Breast epithelium (tissue), 4 donors: Measurements from ENCODE around the gene FITM1. TPM values are rescaled to one million over a fixed set of nuclear protein-coding genes. Genes with fewer than 3 reads are reported as not detected.

Source experiments
- DNase-seq, 2 donors: peaks; one replicate each; pipeline ENCODE4 v3.0.0-alpha.2; 2019; ENCODE audit warnings: low spot score in 2 of 2
- H3K27ac ChIP-seq, 2 donors: fragments of 200-600 bp; sonication (generic) in 1 of 2; one replicate each; pipeline ENCODE4 v1.5.1; 2016 to 2019; ENCODE audit warnings: mild to moderate bottlenecking in 1 of 2
- H3K27me3 ChIP-seq, 2 donors: fragments of 200-600 bp; sonication (generic) in 1 of 2; one replicate each; pipeline versions ENCODE4 v1.5.1 to v1.6.0; 2017 to 2019; ENCODE audit warnings: control low read depth in 1 of 2, mild to moderate bottlenecking in 1 of 2
- H3K36me3 ChIP-seq: fragments of 200-600 bp; one replicate; pipeline ENCODE4 v1.5.1; 2019
- H3K4me1 ChIP-seq, 2 donors: fragments of 200-600 bp; sonication (generic); one replicate each; pipeline ENCODE4 v1.5.1; 2016 to 2019; ENCODE audit warnings: control low read depth in 1 of 2
- H3K4me3 ChIP-seq, 3 donors: fragments of 200-600 bp; sonication (generic); 1 replicate in 2 of 3; 2 replicates in 1 of 3; pipeline ENCODE4 v1.5.1; 2016 to 2019; ENCODE audit warnings: mild to moderate bottlenecking in 3 of 3, moderate library complexity in 2 of 3
- H3K9me3 ChIP-seq, 2 donors: fragments of 200-600 bp; sonication (generic) in 1 of 2; one replicate each; pipeline ENCODE4 v1.5.1; 2016 to 2019; ENCODE audit warnings: control low read depth in 1 of 2
- CTCF ChIP-seq, 3 donors: fragments of 450-650 bp; IDR thresholded peaks; one replicate each; pipeline ENCODE4 v1.5.1; 2016 to 2017; ENCODE audit warnings: antibody characterized with exemption in 3 of 3, mild to moderate bottlenecking in 3 of 3, moderate library complexity in 3 of 3
- POLR2A ChIP-seq: fragments of 450-650 bp; IDR thresholded peaks from one replicate; pipeline ENCODE4 v1.6.1; 2016; ENCODE audit warnings: antibody characterized with exemption, mild to moderate bottlenecking, moderate library complexity
- POLR2AphosphoS5 ChIP-seq, 3 donors: sonication (generic); formaldehyde crosslinking; IDR thresholded peaks; one replicate each; pipeline ENCODE4 v1.6.1; 2017; ENCODE audit warnings: antibody characterized with exemption in 3 of 3
- intact Hi-C: fragments of 100-400 bp; cut with DNase I; formaldehyde crosslinking; loops from one replicate; pipeline ENCODE4 v1.15.1; 2023; ENCODE audit warnings: low total_unique reads
- total RNA-seq, 3 donors: library from RNA; depleted of rRNA; stranded (reverse); fragments of >200 nt; gene quantifications; one replicate each; pipeline ENCODE4 v1.1.0, GENCODE V29; 2016

FITM1 gene
- total RNA-seq, 3 donors from 2014 or later, result 1.2 to 2.6 (median 1.6) TPM

DNA sequence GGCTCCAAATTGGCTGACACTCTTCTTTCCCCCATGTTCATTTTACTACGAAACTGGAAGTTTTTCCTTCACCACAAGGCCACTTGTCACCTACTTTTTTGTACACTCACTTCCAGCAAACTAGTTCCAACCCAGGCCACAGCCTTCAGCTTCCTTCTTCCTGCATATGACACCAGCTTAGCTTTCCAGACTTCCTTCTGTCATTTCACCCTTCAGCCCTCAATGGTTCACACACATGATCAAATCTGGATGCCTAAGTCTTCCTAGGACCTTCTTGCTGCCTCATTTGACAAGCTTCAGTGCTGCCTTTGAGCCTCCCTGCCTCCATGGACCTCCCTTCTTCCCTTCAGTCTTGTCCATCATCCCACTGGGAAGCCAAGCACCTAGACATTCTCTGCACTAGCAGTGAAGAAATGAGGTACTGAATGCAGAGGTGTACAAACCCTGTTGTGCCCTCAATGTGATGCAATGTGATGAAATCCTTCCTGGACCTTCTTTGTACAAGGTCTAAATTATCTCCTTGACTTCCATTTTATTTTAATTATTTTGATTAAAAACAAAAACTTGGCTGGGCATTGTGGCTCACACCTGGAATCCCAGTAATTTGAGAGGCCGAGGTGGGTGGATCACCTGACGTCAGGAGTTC lies 37.1 kb downstream of the FITM1 start:
- no peak for TF ChIP-seq POLR2AphosphoS5 (IDR thresholded peaks at IDR 0.05)
- TF ChIP-seq CTCF (IDR thresholded peaks at IDR 0.05), result no peak
- no peak for TF ChIP-seq POLR2A
- H3K4me3 ChIP-seq, result no peak overlapping the region
- DNase-seq, result no peak
- no peaks in the 10 kb centered on the region for H3K36me3 ChIP-seq
- no peak overlapping the region for H3K27ac ChIP-seq
- peaks cover 0 to 5% of the 10 kb centered on the region in 2 donors for H3K4me1 ChIP-seq
- no peaks in the 10 kb centered on the region for H3K27me3 ChIP-seq
- H3K9me3 ChIP-seq, result no peaks in the 10 kb centered on the region
- intact Hi-C loops, result no loop called here

DNA sequence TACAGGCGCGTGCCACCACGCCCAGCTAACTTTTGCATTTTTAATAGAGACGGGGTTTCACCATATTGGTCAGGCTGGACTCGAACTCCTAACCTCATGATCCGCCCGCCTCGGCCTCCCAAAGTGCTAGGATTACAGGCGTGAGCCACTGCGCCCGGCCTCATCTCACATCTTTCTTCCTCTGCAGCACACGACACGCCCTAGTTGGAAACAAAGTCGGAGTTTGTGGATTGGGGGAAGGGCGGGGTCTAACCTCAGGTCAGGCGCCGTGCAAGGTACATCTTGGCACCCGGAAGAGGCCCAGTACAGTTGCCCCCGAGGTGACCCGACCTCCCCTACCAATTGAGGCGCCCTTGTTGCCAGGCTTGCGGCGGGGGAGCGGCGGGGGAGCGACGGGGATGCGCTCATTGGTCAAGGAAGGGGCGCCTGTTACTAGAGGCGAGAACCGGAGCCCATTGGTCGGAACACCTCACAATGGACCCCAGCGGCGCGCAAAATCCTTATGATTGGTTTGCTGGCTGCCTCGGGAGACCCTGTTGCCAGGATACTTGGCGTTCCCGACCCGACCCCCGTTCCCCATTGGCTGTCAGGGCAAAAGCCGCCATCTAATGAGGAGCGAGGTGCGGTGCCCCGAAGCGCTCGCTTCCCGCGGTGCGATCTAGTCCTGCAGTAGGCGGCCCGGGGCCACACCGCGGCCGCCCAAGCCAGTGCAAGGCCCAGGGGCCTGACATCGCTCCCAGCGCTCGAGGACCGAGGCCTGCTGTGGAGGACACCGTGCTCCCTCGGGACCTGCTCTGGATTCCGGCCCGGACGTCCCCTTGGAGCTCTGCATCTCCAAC lies 41.2 kb downstream of the FITM1 start, which contains the start of gene REC8:
TSS of gene REC8 (plus strand) at position 659 of the 839 bp plus-strand sequence. CDS start 473 bp downstream, outside the sequence.
- no peaks in the 10 kb centered on the region for H3K4me1 ChIP-seq
- H3K27ac ChIP-seq, result no peak within 1 kb of the TSS
- TF ChIP-seq POLR2A (no peak), POLR2AphosphoS5 (IDR thresholded peaks at IDR 0.05) (no peak), CTCF (IDR thresholded peaks at IDR 0.05) (no peak)
- peaks cover 2% of the 10 kb centered on the region for H3K36me3 ChIP-seq
- no peak for DNase-seq
- intact Hi-C loops, result no loop called here
- no peaks in the 10 kb centered on the region for H3K27me3 ChIP-seq
- no peaks in the 10 kb centered on the region for H3K9me3 ChIP-seq
- peak within 1 kb of the TSS; percentile 1 to 19 (median 15) for H3K4me3 ChIP-seq

DNA sequence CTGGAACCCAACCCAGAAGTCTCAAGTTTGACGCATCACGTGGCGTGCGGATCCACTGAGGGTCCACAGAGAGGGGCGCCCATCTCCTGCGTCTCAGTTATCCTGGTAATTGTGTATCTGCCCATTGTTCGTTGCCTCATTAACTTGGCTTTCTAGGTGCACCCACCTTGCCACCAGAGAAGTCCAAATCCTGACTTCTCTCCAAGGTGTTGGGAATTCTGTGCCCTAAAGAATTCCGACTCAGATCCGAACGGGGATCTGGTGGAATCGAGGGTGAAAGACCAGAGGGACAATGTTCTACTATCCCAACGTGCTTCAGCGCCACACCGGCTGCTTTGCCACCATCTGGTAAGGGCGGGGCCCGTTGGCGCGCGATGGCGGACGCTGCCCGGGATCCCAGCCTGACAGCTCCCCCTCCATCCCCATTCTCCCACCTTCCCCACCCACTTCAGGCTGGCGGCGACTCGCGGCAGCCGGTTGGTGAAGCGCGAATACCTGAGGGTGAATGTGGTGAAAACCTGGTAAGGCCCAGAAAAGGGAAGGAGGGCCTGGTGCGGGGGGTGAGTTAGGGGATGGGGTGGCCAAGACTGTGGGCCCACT lies 41.9 kb downstream of the FITM1 start:
- Histone ChIP-seq H3K9me3 (no peaks in the 10 kb centered on the region), H3K27ac (no peak overlapping the region), H3K4me1 (no peaks in the 10 kb centered on the region), H3K36me3 (peaks cover 3% of the 10 kb centered on the region), H3K27me3 (no peaks in the 10 kb centered on the region), H3K4me3 (peak overlapping the region in 2 of 3 donors; percentile 15 to 19)
- no peak for DNase-seq
- TF ChIP-seq POLR2A, result no peak
- no peak for TF ChIP-seq POLR2AphosphoS5 (IDR thresholded peaks at IDR 0.05)
- TF ChIP-seq CTCF (IDR thresholded peaks at IDR 0.05), result no peak
- intact Hi-C loops, result no loop called here

DNA sequence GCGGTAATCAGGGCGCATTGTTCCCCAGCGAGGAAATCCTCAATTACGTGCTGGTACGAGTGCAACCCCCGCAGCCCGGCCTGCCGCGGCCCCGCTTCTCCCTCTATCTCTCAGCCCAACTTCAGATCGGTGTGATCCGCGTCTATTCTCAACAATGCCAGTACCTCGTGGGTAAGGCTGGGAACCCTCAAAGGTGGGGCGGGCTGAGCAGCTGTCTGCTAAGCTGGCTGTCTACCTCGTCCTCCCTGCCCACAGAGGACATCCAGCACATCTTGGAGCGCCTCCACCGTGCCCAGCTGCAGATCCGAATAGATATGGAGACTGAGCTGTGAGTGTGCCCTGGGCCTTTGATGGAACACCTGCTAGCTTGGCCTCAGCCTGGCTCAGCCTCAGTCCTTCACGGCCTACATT lies 42.4 kb downstream of the FITM1 start:
- H3K9me3 ChIP-seq, result no peaks in the 10 kb centered on the region
- DNase-seq, result no peak
- no peak overlapping the region for H3K4me3 ChIP-seq
- H3K36me3 ChIP-seq, result peaks cover 3% of the 10 kb centered on the region
- TF ChIP-seq POLR2A (no peak), CTCF (IDR thresholded peaks at IDR 0.05) (no peak), POLR2AphosphoS5 (IDR thresholded peaks at IDR 0.05) (no peak)
- intact Hi-C loops, result no loop called here
- H3K4me1 ChIP-seq, result no peaks in the 10 kb centered on the region
- no peaks in the 10 kb centered on the region for H3K27me3 ChIP-seq
- no peak overlapping the region for H3K27ac ChIP-seq
